Neuron (in vitro differentiated cells): ENCODE measurements around the gene CST5.
"Not testable (repeated sequence)": the region's sequence is repeated elsewhere in the genome, so short reads cannot be mapped to it uniquely, and the experiment has no call there.

Source experiments
- H2AFZ ChIP-seq: one replicate; pipeline ENCODE4 v1.6.1; 2013; ENCODE audit warnings: low read depth, mild to moderate bottlenecking, inconsistent platforms, low read length, moderate library complexity
- H3K27me3 ChIP-seq: one replicate; pipeline ENCODE4 v1.6.1; 2013; ENCODE audit warnings: low read length; ENCODE audit not compliant: insufficient read depth
- H3K36me3 ChIP-seq: one replicate; pipeline ENCODE4 v1.6.1; 2013; ENCODE audit warnings: low read length; ENCODE audit not compliant: insufficient read depth
- H3K4me1 ChIP-seq: one replicate; pipeline ENCODE4 v1.6.1; 2013; ENCODE audit warnings: low read length; ENCODE audit not compliant: insufficient read depth
- H3K4me3 ChIP-seq: 2 replicates; pipeline ENCODE4 v1.5.1; 2013; ENCODE audit warnings: mild to moderate bottlenecking, low read length, moderate library complexity
- H3K9me3 ChIP-seq: one replicate; pipeline ENCODE4 v1.6.1; 2013; ENCODE audit warnings: low read length

CST5 gene

GRCh38 chr20:23917024-23917725, 37.6 kb upstream of the CST5 start:
- Histone ChIP-seq H3K4me3 (no peak overlapping the region), H3K4me1 (no peaks in the 10 kb centered on the region), H3K9me3 (no peaks in the 10 kb centered on the region), H3K27me3 (no peaks in the 10 kb centered on the region), H3K36me3 (no peaks in the 10 kb centered on the region), H2AFZ (no peak overlapping the region)

- H3K36me3 ChIP-seq: no peaks in the 10 kb centered on the region
- no peaks in the 10 kb centered on the region for H3K4me1 ChIP-seq
- no peaks in the 10 kb centered on the region for H3K27me3 ChIP-seq
- H3K4me3 ChIP-seq: no peak overlapping the region
- no peaks in the 10 kb centered on the region for H3K9me3 ChIP-seq
- no peak overlapping the region for H2AFZ ChIP-seq
Measured at GRCh38 chr20:23915844-23916243, 36.3 kb upstream of the CST5 start.

- not testable (repeated sequence) for H2AFZ ChIP-seq
Measured at GRCh38 chr20:23914469-23914868, 34.9 kb upstream of the CST5 start.

DNA sequence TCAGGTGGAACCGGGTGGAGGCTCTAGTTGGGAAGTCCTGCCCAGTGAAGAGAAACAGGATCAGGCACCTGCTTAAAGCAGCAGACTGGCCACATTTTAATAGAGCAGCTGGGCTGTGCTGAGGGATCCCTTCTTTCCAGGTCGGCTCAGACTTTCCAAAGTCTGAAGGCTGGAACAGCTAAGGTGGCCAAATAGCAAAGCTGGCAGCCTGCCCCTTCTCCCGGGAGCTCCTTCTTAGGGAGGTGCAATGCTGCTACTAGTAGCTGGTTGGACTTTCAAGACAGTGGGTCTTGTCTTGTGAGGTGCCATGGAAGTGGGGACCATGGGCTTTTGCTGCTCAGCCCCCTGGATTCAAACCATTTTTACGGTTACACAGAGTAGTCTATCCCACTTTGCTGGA, 30.7 kb upstream of the CST5 start:
- no peaks in the 10 kb centered on the region for H3K9me3 ChIP-seq
- H3K36me3 ChIP-seq: no peaks in the 10 kb centered on the region
- H2AFZ ChIP-seq: no peak overlapping the region
- H3K27me3 ChIP-seq: no peaks in the 10 kb centered on the region
- no peak overlapping the region for H3K4me3 ChIP-seq
- H3K4me1 ChIP-seq: no peaks in the 10 kb centered on the region

More at GRCh38 chr20:23914469-23914868, 34.9 kb upstream of the CST5 start:
- H3K4me3 ChIP-seq, H3K27me3 ChIP-seq, H3K36me3 ChIP-seq, H3K9me3 ChIP-seq, H3K4me1 ChIP-seq: not testable (repeated sequence)

GRCh38 chr20:23909390-23909789, 29.8 kb upstream of the CST5 start:
- Histone ChIP-seq H2AFZ (no peak overlapping the region), H3K27me3 (no peaks in the 10 kb centered on the region), H3K9me3 (no peaks in the 10 kb centered on the region), H3K36me3 (no peaks in the 10 kb centered on the region), H3K4me3 (no peak overlapping the region), H3K4me1 (no peaks in the 10 kb centered on the region)

DNA sequence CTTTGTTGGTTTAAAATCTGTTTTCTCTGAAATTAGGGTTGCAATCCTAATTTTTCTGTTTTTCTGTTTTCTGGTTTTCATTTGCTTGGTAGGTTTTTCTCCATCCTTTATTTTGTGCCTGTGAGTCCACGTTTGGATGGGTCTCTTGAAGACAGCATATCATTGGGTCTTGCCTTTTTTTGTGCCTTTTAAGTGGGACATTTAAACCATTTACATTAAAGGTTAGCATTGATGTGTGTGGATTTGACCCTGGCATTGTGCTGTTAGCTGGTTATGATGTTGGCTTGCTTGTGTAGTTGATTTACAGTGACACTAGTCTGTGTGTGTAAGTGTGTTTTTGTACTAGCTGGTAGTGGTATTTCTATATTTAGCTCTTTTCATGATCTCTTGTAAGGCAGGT, 28.0 kb upstream of the CST5 start:
- no peaks in the 10 kb centered on the region for H3K4me1 ChIP-seq
- H3K36me3 ChIP-seq: no peaks in the 10 kb centered on the region
- H3K9me3 ChIP-seq: no peaks in the 10 kb centered on the region
- no peak overlapping the region for H3K4me3 ChIP-seq
- H2AFZ ChIP-seq: no peak overlapping the region
- no peaks in the 10 kb centered on the region for H3K27me3 ChIP-seq

DNA sequence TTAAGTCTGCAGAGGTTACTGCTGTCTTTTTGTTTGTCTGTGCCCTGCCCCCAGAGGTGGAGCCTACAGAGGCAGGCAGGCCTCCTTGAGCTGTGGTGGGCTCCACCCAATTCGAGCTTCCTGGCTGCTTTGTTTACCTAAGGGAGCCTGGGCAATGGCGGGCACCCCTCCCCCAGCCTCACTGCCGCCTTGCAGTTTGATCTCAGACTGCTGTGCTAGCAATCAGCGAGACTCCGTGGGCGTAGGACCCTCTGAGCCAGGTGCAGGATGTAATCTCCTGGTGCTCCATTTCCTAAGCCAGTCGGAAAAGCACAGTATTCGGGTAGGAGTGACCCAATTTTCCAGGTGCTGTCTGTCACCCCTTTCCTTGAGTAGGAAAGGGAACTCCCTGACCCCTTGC, 22.8 kb upstream of the CST5 start:
- H3K36me3 ChIP-seq, H3K4me1 ChIP-seq, H3K9me3 ChIP-seq, H2AFZ ChIP-seq, H3K4me3 ChIP-seq, H3K27me3 ChIP-seq: not testable (repeated sequence)

- not testable (repeated sequence) for H2AFZ ChIP-seq, H3K4me3 ChIP-seq, H3K9me3 ChIP-seq, H3K4me1 ChIP-seq, H3K27me3 ChIP-seq, H3K36me3 ChIP-seq
Measured at GRCh38 chr20:23890867-23891266, 11.3 kb upstream of the CST5 start.

- Histone ChIP-seq H3K4me3 (no peak overlapping the region), H3K27me3 (no peaks in the 10 kb centered on the region), H2AFZ (no peak overlapping the region), H3K36me3 (no peaks in the 10 kb centered on the region), H3K9me3 (no peaks in the 10 kb centered on the region), H3K4me1 (no peaks in the 10 kb centered on the region)
Measured at GRCh38 chr20:23889775-23890187, 10.2 kb upstream of the CST5 start.

GRCh38 chr20:23887856-23888255, 8.3 kb upstream of the CST5 start:
- Histone ChIP-seq H3K4me1 (no peaks in the 10 kb centered on the region), H3K36me3 (no peaks in the 10 kb centered on the region), H3K27me3 (no peaks in the 10 kb centered on the region), H2AFZ (no peak overlapping the region), H3K9me3 (no peaks in the 10 kb centered on the region), H3K4me3 (no peak overlapping the region)

DNA sequence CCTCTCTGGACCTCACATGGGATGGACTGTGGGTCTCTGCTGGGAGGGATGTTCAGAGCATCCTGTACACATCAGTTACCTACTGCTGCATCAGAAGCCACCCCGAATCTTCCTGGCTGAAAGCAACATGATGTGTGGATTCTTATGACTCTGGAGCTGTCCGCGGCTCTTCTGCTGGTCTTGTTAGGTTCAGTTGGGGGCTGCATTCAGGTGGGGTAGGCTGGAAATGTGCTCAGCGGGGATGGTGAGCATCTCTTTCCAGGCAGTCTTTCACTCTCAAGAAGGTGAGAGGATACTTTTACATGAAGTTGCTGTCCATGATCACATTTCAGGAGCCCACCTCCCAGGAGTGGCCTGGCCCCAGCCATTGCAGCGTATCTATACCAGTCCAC, 5.2 kb upstream of the CST5 start:
- Histone ChIP-seq H3K4me1 (no peaks in the 10 kb centered on the region), H2AFZ (no peak overlapping the region), H3K4me3 (no peak overlapping the region), H3K36me3 (no peaks in the 10 kb centered on the region), H3K27me3 (no peaks in the 10 kb centered on the region), H3K9me3 (no peaks in the 10 kb centered on the region)

DNA sequence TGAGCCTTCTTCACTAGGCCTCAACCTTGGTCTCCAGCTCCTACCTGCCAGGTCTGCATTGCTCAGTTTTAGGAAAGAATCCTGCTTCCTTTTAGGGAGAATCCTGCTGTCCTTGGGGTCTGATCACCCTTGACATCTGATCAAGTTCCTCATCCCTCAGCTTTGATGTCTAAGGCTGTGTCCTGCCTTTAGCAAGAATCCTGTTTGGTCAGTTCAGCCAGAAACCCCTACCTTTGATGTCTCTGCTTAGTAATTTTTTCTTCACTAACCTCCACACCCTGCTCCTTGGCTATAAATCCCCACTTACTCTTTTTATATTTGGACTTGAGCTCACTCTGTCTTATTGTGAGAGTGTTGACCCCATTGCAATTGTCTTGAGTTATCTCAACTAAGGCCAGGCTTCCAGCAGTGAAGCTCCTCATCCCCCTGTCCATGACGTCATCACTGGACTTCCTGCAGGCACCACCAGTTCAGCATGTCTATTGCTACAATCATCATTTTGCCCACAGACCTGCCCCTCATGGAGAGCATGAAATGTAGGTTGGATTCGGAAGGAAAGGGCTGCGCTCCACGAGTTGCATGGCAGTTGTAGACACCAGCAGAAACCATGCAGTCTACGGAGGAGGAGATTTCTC, 4.7 kb upstream of the CST5 start:
- H2AFZ ChIP-seq: no peak overlapping the region
- no peaks in the 10 kb centered on the region for H3K4me1 ChIP-seq
- no peaks in the 10 kb centered on the region for H3K36me3 ChIP-seq
- no peaks in the 10 kb centered on the region for H3K9me3 ChIP-seq
- no peak overlapping the region for H3K4me3 ChIP-seq
- no peaks in the 10 kb centered on the region for H3K27me3 ChIP-seq

- Histone ChIP-seq H2AFZ (no peak overlapping the region), H3K9me3 (no peaks in the 10 kb centered on the region), H3K36me3 (no peaks in the 10 kb centered on the region), H3K27me3 (no peaks in the 10 kb centered on the region), H3K4me1 (no peaks in the 10 kb centered on the region), H3K4me3 (no peak overlapping the region)
Measured at GRCh38 chr20:23881371-23881770, 1.8 kb upstream of the CST5 start.

DNA sequence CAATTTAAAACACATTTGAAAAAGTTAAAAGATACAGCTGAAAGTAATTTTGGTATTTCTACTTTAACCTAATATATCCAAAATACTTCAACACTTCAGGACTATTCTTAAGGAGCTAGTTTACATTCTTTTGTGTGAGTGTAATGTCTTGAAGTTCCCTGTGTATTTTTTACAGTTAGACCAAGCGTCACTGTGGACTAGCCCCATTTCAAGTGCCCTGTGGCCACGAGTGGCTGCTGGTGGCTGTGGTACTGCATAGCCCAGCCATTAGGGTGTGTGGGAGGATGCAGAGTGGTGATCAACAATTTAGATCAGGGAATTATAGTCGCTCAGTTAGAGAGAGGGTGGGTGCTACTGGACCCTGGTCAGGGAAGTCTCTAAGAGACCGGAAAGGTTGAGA, 869 bp upstream of the CST5 start:
- Histone ChIP-seq H3K27me3 (no peaks in the 10 kb centered on the region), H3K4me1 (no peaks in the 10 kb centered on the region), H3K36me3 (no peaks in the 10 kb centered on the region), H3K4me3 (no peak overlapping the region), H2AFZ (no peak overlapping the region), H3K9me3 (no peaks in the 10 kb centered on the region)
